Measurements from ENCODE around the gene NFIX.

NFIX gene

GRCh38 chr19:13109361-13110098, 114.3 kb downstream of the NFIX start:
- in situ Hi-C loops (cut with HindIII; ENCODE audit: low sequenced_read_pairs): no loop called here
- H3K4me3 ChIP-seq (ENCODE audit: low read depth, low read length): no peak overlapping the region
- no peak for DNase-seq (ENCODE audit: low read depth, low spot score)
- no peak for TF ChIP-seq CTCF (IDR thresholded peaks at IDR 0.05; ENCODE audit: low read depth, low read length)

GRCh38 chr19:13110099-13110610, 114.9 kb downstream of the NFIX start:
- no peak for TF ChIP-seq CTCF (IDR thresholded peaks at IDR 0.05; ENCODE audit: low read depth, low read length)
- no peak overlapping the region for H3K4me3 ChIP-seq (ENCODE audit: low read depth, low read length)
- DNase-seq (ENCODE audit: low read depth, low spot score): no peak
- in situ Hi-C loops (cut with HindIII; ENCODE audit: low sequenced_read_pairs): no loop called here

GRCh38 chr19:13112555-13112954, 117.3 kb downstream of the NFIX start:
- H3K4me3 ChIP-seq (ENCODE audit: low read depth, low read length): no peak overlapping the region
- no peak for DNase-seq (ENCODE audit: low read depth, low spot score)
- in situ Hi-C loops (cut with HindIII; ENCODE audit: low sequenced_read_pairs): no loop called here
- no peak for TF ChIP-seq CTCF (IDR thresholded peaks at IDR 0.05; ENCODE audit: low read depth, low read length)

- in situ Hi-C loops (cut with HindIII; ENCODE audit: low sequenced_read_pairs): no loop called here
- no peak for TF ChIP-seq CTCF (IDR thresholded peaks at IDR 0.05; ENCODE audit: low read depth, low read length)
- H3K4me3 ChIP-seq (ENCODE audit: low read depth, low read length): peak overlapping the region; percentile 99
- no peak for DNase-seq (ENCODE audit: low read depth, low spot score)
Observed at GRCh38 chr19:13115936-13116281, 120.6 kb downstream of the NFIX start.

- in situ Hi-C loops (cut with HindIII; ENCODE audit: low sequenced_read_pairs): no loop called here
- no peak for TF ChIP-seq CTCF (IDR thresholded peaks at IDR 0.05; ENCODE audit: low read depth, low read length)
- DNase-seq (ENCODE audit: low read depth, low spot score): peak; percentile 93
- peak within 1 kb of the TSS; percentile 99 for H3K4me3 ChIP-seq (ENCODE audit: low read depth, low read length)
Observed at GRCh38 chr19:13116282-13117175, 121.3 kb downstream of the NFIX start, which contains the start of gene TRMT1. TRMT1 (minus strand) TSS chr19:13116740; CDS start chr19:13116399, 341 bp downstream.

- TF ChIP-seq CTCF (IDR thresholded peaks at IDR 0.05; ENCODE audit: low read depth, low read length): no peak
- DNase-seq (ENCODE audit: low read depth, low spot score): no peak
- in situ Hi-C loops (cut with HindIII; ENCODE audit: low sequenced_read_pairs): no loop called here
- H3K4me3 ChIP-seq (ENCODE audit: low read depth, low read length): peak overlapping the region; percentile 99
Observed at GRCh38 chr19:13117176-13117771, 122.0 kb downstream of the NFIX start.

Measured in astrocyte of the spinal cord (primary cell).